SU-DHL-6 (cell line): ENCODE data around the gene WAC.

Experiments
- EZH2phosphoT487 ChIP-seq: fragments of 200-600 bp; sonication (generic), shearing (Covaris generic); conservative IDR thresholded peaks from 2 replicates; pipeline ENCODE4 v1.6.1; 2018; ENCODE audit warnings: mild to moderate bottlenecking, antibody characterized with exemption, low read length, moderate library complexity, mixed read lengths
- TF ChIP-seq, protein P1 (sequence below): fragments of 200-600 bp; sonication (generic); IDR thresholded peaks from one replicate; pipeline ENCODE4 v1.5.1; 2017; ENCODE audit warnings: antibody characterized with exemption, mild to moderate bottlenecking, low read length, moderate library complexity; ENCODE audit not compliant: insufficient read depth, poor library complexity, severe bottlenecking

DNA sequence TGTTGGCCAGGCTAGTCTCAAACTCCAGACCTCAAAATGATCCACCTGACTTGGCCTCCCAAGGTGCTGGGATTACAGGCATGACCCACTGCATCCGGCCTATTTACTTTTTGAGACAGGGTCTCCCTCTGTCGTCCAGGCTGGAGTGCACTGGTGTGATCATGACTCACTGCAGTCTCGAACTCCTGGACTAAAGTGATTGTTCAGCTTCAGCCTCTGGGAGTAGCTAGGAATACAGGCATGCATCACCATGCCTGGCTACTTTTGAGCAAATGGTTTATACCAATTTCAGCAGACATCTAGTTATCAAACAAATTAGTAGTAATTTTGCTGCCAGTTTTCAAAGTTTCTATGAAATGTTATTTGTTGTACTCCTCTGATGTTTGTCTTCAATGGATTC, 2.2 kb upstream of the WAC start:
- TF ChIP-seq, protein P1, sequence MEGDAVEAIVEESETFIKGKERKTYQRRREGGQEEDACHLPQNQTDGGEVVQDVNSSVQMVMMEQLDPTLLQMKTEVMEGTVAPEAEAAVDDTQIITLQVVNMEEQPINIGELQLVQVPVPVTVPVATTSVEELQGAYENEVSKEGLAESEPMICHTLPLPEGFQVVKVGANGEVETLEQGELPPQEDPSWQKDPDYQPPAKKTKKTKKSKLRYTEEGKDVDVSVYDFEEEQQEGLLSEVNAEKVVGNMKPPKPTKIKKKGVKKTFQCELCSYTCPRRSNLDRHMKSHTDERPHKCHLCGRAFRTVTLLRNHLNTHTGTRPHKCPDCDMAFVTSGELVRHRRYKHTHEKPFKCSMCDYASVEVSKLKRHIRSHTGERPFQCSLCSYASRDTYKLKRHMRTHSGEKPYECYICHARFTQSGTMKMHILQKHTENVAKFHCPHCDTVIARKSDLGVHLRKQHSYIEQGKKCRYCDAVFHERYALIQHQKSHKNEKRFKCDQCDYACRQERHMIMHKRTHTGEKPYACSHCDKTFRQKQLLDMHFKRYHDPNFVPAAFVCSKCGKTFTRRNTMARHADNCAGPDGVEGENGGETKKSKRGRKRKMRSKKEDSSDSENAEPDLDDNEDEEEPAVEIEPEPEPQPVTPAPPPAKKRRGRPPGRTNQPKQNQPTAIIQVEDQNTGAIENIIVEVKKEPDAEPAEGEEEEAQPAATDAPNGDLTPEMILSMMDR = no peak
- TF ChIP-seq EZH2phosphoT487 = no peak
